Measurements from ENCODE around the gene EFHD2. TPM values are rescaled to one million over a fixed set of nuclear protein-coding genes. Genes with fewer than 3 reads are reported as not detected.

EFHD2 gene
- total and polyA plus RNA-seq, 2 donors (not counting 1 experiment from before 2014, with no cell fraction given), result 14.9 to 23.5 TPM

DNA sequence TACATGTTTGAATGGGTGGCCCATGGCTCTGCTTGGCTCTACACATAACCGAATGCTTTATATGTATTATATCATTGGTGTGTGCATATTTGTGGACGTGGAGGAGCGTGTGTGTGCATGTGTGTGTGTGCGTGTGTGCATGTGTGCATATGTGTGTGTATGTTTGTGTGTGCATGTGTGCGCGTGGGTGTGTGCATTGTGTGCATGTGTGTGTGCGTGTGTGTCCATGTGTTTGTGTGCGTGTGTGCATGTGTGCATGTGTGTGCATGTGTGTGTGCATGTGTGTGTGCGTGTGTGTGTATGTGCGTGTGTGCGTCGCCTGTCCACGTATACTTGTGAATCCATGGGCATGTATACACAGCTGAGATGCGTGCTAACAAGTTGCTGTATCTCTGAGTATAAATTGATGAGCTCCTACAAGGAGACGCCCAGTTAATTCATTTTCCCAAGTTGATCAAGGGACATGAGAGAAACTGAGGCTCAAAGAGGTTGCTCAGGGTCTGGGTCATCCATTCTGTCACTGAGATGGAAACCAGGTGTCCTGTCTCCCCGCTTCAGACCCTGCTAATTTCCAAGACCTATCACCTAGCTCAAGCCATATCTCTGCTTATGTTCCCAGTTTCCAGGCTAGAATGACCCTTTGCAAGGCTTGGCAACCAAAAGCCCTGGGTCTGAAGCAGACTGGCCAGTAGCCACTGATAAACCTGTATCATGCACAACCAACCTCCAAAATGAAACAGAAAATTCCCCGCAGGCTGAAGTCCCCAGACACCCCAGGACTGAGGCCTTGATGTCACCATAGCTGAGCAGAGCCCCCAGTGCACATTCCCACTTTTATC lies 25.8 kb downstream of the EFHD2 start:
- Histone ChIP-seq H3K4me1 (ENCODE audit: control insufficient read depth, extremely low read depth, insufficient read depth, low read length) (peaks cover 11% of the 10 kb centered on the region), H2AFZ (ENCODE audit: low read length) (no peak overlapping the region), H3K9me3 (ENCODE audit: control insufficient read depth, insufficient read depth, low read depth, low read length) (no peaks in the 10 kb centered on the region), H3K4me2 (ENCODE audit: extremely low read depth, insufficient read depth, low read length) (no peak overlapping the region), H4K20me1 (ENCODE audit: control insufficient read depth, extremely low read depth, insufficient read depth, low read length) (no peaks in the 10 kb centered on the region), H3K9ac (ENCODE audit: insufficient read depth, low read length) (no peak overlapping the region), H3K79me2 (ENCODE audit: control insufficient read depth, insufficient read depth, low read length) (no peaks in the 10 kb centered on the region), H3K27ac (ENCODE audit: insufficient read depth, low read length) (no peak overlapping the region), H3K4me3 (replicated peaks in 1 of 4; ENCODE audit: control extremely low read depth in 1 of 4, insufficient read depth in 1 of 4, low read depth in 3 of 4, low read length in 4 of 4) (no peak overlapping the region), H3K36me3 (ENCODE audit: control insufficient read depth, insufficient read depth, low read length) (no peaks in the 10 kb centered on the region), H3K27me3 (ENCODE audit: control insufficient read depth, insufficient read depth, low read length) (no peaks in the 10 kb centered on the region)
- DNase-seq (ENCODE audit: low read depth in 2 of 2), result no peak
- no peak for TF ChIP-seq EZH2 (IDR thresholded peaks at IDR 0.05; ENCODE audit: low read length, missing control alignments)
- TF ChIP-seq, protein P1, sequence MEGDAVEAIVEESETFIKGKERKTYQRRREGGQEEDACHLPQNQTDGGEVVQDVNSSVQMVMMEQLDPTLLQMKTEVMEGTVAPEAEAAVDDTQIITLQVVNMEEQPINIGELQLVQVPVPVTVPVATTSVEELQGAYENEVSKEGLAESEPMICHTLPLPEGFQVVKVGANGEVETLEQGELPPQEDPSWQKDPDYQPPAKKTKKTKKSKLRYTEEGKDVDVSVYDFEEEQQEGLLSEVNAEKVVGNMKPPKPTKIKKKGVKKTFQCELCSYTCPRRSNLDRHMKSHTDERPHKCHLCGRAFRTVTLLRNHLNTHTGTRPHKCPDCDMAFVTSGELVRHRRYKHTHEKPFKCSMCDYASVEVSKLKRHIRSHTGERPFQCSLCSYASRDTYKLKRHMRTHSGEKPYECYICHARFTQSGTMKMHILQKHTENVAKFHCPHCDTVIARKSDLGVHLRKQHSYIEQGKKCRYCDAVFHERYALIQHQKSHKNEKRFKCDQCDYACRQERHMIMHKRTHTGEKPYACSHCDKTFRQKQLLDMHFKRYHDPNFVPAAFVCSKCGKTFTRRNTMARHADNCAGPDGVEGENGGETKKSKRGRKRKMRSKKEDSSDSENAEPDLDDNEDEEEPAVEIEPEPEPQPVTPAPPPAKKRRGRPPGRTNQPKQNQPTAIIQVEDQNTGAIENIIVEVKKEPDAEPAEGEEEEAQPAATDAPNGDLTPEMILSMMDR (conservative IDR thresholded peaks at IDR 0.05 in 1 of 2, IDR thresholded peaks at IDR 0.05 in 1 of 2; ENCODE audit: low read depth in 1 of 2, low read length in 2 of 2), result no peak

DNA sequence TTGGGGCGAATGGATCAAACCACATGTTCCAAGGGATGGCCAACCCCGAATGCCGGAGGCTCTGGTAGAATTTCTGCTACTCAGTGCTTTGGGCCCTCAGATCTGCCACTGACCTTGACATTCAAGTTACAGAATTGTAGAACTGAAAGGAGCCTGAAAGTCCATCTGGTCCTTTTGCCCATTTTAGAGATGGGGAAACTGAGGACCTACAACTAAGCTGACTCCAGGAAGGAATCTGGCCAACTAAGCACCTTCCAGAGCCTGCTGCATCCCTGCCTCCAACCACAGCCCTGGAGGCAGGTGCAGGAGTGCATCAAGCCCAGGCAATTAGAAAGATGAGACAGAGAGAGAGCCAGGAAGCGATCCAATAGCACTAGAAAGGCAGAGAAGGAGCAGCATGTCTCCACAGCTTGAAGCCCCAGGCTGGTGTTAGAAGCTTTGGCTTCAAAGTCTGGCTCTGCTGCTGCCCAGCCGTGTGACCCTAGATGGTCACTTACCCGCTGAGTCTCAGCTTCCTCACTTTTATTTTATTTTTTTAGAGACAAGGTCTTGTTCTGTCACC lies 27.3 kb downstream of the EFHD2 start:
- Histone ChIP-seq H2AFZ (ENCODE audit: low read length) (no peak overlapping the region), H4K20me1 (ENCODE audit: control insufficient read depth, extremely low read depth, insufficient read depth, low read length) (peaks cover 1% of the 10 kb centered on the region), H3K4me3 (replicated peaks in 1 of 4; ENCODE audit: control extremely low read depth in 1 of 4, insufficient read depth in 1 of 4, low read depth in 3 of 4, low read length in 4 of 4) (no peak overlapping the region), H3K27me3 (ENCODE audit: control insufficient read depth, insufficient read depth, low read length) (no peaks in the 10 kb centered on the region), H3K27ac (ENCODE audit: insufficient read depth, low read length) (no peak overlapping the region), H3K36me3 (ENCODE audit: control insufficient read depth, insufficient read depth, low read length) (no peaks in the 10 kb centered on the region), H3K4me1 (ENCODE audit: control insufficient read depth, extremely low read depth, insufficient read depth, low read length) (peaks cover 11% of the 10 kb centered on the region), H3K4me2 (ENCODE audit: extremely low read depth, insufficient read depth, low read length) (no peak overlapping the region), H3K79me2 (ENCODE audit: control insufficient read depth, insufficient read depth, low read length) (no peaks in the 10 kb centered on the region), H3K9me3 (ENCODE audit: control insufficient read depth, insufficient read depth, low read depth, low read length) (no peaks in the 10 kb centered on the region), H3K9ac (ENCODE audit: insufficient read depth, low read length) (no peak overlapping the region)
- TF ChIP-seq EZH2 (IDR thresholded peaks at IDR 0.05; ENCODE audit: low read length, missing control alignments), result no peak
- TF ChIP-seq, protein P1 (conservative IDR thresholded peaks at IDR 0.05 in 1 of 2, IDR thresholded peaks at IDR 0.05 in 1 of 2; ENCODE audit: low read depth in 1 of 2, low read length in 2 of 2), result no peak
- no peak for DNase-seq (ENCODE audit: low read depth in 2 of 2)

DNA sequence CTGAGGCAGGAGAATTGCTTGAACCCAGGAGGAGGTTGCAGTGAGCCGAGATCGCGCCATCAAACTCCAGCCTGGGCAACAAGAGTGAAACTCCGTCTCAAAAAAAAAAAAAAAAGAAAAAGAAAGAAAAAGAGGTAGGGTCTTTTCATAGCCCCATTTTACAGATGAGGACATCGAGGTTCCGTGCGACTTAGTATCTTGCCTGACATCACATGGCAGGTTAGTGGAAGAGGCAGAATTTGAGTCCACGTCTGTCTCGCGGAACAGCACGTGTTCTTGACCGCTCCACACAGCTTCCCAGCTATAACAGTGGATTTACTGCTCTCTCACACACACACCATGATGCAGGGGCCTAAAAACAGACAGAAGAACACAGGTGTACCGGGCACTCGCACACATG lies 29.6 kb downstream of the EFHD2 start:
- no peak overlapping the region for H3K4me3 ChIP-seq (replicated peaks in 1 of 4; ENCODE audit: control extremely low read depth in 1 of 4, insufficient read depth in 1 of 4, low read depth in 3 of 4, low read length in 4 of 4)
- no peak overlapping the region for H2AFZ ChIP-seq (ENCODE audit: low read length)
- no peaks in the 10 kb centered on the region for H3K4me1 ChIP-seq (ENCODE audit: control insufficient read depth, extremely low read depth, insufficient read depth, low read length)
- no peak for TF ChIP-seq EZH2 (IDR thresholded peaks at IDR 0.05; ENCODE audit: low read length, missing control alignments)
- TF ChIP-seq, protein P1 (conservative IDR thresholded peaks at IDR 0.05 in 1 of 2, IDR thresholded peaks at IDR 0.05 in 1 of 2; ENCODE audit: low read depth in 1 of 2, low read length in 2 of 2), result no peak
- no peak overlapping the region for H3K9ac ChIP-seq (ENCODE audit: insufficient read depth, low read length)
- no peaks in the 10 kb centered on the region for H3K9me3 ChIP-seq (ENCODE audit: control insufficient read depth, insufficient read depth, low read depth, low read length)
- peaks cover 1% of the 10 kb centered on the region for H4K20me1 ChIP-seq (ENCODE audit: control insufficient read depth, extremely low read depth, insufficient read depth, low read length)
- no peaks in the 10 kb centered on the region for H3K79me2 ChIP-seq (ENCODE audit: control insufficient read depth, insufficient read depth, low read length)
- no peak overlapping the region for H3K4me2 ChIP-seq (ENCODE audit: extremely low read depth, insufficient read depth, low read length)
- no peaks in the 10 kb centered on the region for H3K36me3 ChIP-seq (ENCODE audit: control insufficient read depth, insufficient read depth, low read length)
- peaks cover 5% of the 10 kb centered on the region for H3K27me3 ChIP-seq (ENCODE audit: control insufficient read depth, insufficient read depth, low read length)
- no peak overlapping the region for H3K27ac ChIP-seq (ENCODE audit: insufficient read depth, low read length)
- no peak for DNase-seq (ENCODE audit: low read depth in 2 of 2)

Data from fibroblast of lung (primary cell).